Testis (tissue), 3 donors: ENCODE measurements around the gene VMP1. TPM values are rescaled to one million over a fixed set of nuclear protein-coding genes. Genes with fewer than 3 reads are reported as not detected.
"Not testable (repeated sequence)": the region's sequence is repeated elsewhere in the genome, so short reads cannot be mapped to it uniquely, and the experiment has no call there.

Source experiments
- DNase-seq: peaks from one replicate; pipeline ENCODE4 v3.0.0-alpha.2; 2019
- H3K27ac ChIP-seq, 2 donors: fragments of 200-600 bp; sonication (generic); one replicate each; pipeline ENCODE4 v1.5.1; 2019
- H3K27me3 ChIP-seq: fragments of 200-600 bp; sonication (generic); one replicate; pipeline ENCODE4 v1.5.1; 2019
- H3K36me3 ChIP-seq: fragments of 200-600 bp; sonication (generic); one replicate; pipeline ENCODE4 v1.5.1; 2017; ENCODE audit warnings: low read depth; ENCODE audit errors: missing control alignments
- H3K4me1 ChIP-seq: fragments of 200-600 bp; sonication (generic); one replicate; pipeline ENCODE4 v1.5.1; 2019
- H3K4me3 ChIP-seq, 2 donors: fragments of 200-600 bp; sonication (generic); one replicate each; pipeline ENCODE4 v1.5.1; 2017 to 2019
- H3K9me3 ChIP-seq: fragments of 200-600 bp; sonication (generic); one replicate; pipeline ENCODE4 v1.5.1; 2017
- POLR2A ChIP-seq: fragments of 450-650 bp; IDR thresholded peaks from one replicate; pipeline ENCODE4 v1.6.1; 2017; ENCODE audit warnings: antibody characterized with exemption, mild to moderate bottlenecking, moderate library complexity
- WGBS, 2 donors: methylation state at CpG; one replicate each; pipeline ENCODE4 v1.1.5; 2018; 5-methylcytosine and 5-hydroxymethylcytosine counted together
- intact Hi-C: fragments of 100-400 bp; cut with DNase I; formaldehyde crosslinking; loops from one replicate; pipeline ENCODE4 v1.15.1; 2023; ENCODE audit warnings: low total_unique reads
- polyA plus RNA-seq: library from polyadenylated mRNA; stranded (reverse); fragments of 350-450 nt; fragmentation: Illumina TruSeq; extraction: RNeasy Lipid Tissue Mini Kit (QIAGEN cat#74804); gene quantifications from one replicate; pipeline ENCODE4 v1.2.3, GENCODE V29; 2014; ENCODE audit warnings: low read depth, low replicate concordance; ENCODE audit not compliant: insufficient read depth
- total RNA-seq, 2 donors: library from RNA; depleted of rRNA; stranded (reverse); fragments of >200 nt; gene quantifications; one replicate each; pipeline ENCODE4 v1.2.3, GENCODE V29; 2016
- TF ChIP-seq, protein P1 (sequence below), 3 experiments: fragments of 450-650 bp in 2 of 3; fragments of 200-600 bp in 1 of 3; sonication (generic) in 1 of 3; IDR thresholded peaks; one replicate each; pipeline ENCODE4 v1.5.1; 2016 to 2019; ENCODE audit warnings: antibody characterized with exemption in 3 of 3, mild to moderate bottlenecking in 2 of 3, moderate library complexity in 1 of 3

VMP1 gene
- total and polyA plus RNA-seq, 3 donors from 2014 or later, result 63.1 to 144 (median 108) TPM

DNA sequence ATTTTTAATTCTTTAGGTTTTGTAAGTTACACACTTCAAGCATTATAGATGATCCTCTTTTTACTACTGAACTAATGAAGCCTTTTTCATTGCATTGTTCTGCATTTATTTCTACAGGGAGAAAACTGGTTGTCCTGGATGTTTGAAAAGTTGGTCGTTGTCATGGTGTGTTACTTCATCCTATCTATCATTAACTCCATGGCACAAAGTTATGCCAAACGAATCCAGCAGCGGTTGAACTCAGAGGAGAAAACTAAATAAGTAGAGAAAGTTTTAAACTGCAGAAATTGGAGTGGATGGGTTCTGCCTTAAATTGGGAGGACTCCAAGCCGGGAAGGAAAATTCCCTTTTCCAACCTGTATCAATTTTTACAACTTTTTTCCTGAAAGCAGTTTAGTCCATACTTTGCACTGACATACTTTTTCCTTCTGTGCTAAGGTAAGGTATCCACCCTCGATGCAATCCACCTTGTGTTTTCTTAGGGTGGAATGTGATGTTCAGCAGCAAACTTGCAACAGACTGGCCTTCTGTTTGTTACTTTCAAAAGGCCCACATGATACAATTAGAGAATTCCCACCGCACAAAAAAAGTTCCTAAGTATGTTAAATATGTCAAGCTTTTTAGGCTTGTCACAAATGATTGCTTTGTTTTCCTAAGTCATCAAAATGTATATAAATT lies 132.3 kb downstream of the VMP1 start:
- Histone ChIP-seq H3K9me3 (no peaks in the 10 kb centered on the region), H3K27me3 (no peaks in the 10 kb centered on the region), H3K27ac (peak overlapping the region; percentile 93 to 96), H3K4me1 (peaks cover 9% of the 10 kb centered on the region), H3K4me3 (peak overlapping the region in 1 of 2 donors; percentile 60), H3K36me3 (no peaks in the 10 kb centered on the region)
- peak; percentile 41 for DNase-seq
- TF ChIP-seq, protein P1, sequence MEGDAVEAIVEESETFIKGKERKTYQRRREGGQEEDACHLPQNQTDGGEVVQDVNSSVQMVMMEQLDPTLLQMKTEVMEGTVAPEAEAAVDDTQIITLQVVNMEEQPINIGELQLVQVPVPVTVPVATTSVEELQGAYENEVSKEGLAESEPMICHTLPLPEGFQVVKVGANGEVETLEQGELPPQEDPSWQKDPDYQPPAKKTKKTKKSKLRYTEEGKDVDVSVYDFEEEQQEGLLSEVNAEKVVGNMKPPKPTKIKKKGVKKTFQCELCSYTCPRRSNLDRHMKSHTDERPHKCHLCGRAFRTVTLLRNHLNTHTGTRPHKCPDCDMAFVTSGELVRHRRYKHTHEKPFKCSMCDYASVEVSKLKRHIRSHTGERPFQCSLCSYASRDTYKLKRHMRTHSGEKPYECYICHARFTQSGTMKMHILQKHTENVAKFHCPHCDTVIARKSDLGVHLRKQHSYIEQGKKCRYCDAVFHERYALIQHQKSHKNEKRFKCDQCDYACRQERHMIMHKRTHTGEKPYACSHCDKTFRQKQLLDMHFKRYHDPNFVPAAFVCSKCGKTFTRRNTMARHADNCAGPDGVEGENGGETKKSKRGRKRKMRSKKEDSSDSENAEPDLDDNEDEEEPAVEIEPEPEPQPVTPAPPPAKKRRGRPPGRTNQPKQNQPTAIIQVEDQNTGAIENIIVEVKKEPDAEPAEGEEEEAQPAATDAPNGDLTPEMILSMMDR (IDR thresholded peaks at IDR 0.05), result no peak
- TF ChIP-seq POLR2A, result no peak
- WGBS, 2 donors, result 40 to 45% methylated on average over 6 of the region's 6 CpGs
- intact Hi-C loops, result no loop called here

DNA sequence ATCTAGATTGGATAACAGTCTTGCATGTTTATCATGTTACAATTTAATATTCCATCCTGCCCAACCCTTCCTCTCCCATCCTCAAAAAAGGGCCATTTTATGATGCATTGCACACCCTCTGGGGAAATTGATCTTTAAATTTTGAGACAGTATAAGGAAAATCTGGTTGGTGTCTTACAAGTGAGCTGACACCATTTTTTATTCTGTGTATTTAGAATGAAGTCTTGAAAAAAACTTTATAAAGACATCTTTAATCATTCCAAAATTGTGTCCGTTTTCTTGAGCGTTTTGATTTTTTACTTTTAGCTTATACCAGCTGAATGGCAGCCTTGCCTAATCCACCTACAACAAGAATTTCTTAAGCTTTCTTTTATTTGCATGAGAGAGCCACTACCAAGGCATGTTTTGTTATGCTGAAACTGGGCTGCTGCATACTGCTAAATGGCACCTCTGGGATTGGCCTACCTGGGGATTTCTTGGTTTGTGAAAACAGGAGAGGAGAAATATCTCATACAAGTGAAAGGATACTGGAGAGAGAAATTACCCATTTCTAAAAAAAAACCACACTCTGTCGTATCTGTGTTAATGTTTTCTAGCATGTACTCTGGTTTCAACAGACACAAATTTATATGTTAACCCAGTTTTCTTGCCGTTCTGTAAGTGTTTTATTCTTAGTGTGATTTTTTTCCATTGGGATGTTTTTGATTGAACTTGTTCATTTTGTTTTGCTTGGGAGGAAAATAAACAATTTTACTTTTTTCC lies 133.1 kb downstream of the VMP1 start:
- no peak for DNase-seq
- intact Hi-C loops, result no loop called here
- WGBS, 2 donors, result 49 to 56% methylated on average over 4 of the region's 4 CpGs
- peak overlapping the region in 1 of 2 donors; percentile 60 for H3K4me3 ChIP-seq
- H3K9me3 ChIP-seq, result no peaks in the 10 kb centered on the region
- no peaks in the 10 kb centered on the region for H3K27me3 ChIP-seq
- TF ChIP-seq POLR2A, result no peak
- TF ChIP-seq, protein P1 (IDR thresholded peaks at IDR 0.05), result no peak
- no peaks in the 10 kb centered on the region for H3K36me3 ChIP-seq
- peaks cover 11% of the 10 kb centered on the region for H3K4me1 ChIP-seq
- peak overlapping the region; percentile 93 to 96 for H3K27ac ChIP-seq

DNA sequence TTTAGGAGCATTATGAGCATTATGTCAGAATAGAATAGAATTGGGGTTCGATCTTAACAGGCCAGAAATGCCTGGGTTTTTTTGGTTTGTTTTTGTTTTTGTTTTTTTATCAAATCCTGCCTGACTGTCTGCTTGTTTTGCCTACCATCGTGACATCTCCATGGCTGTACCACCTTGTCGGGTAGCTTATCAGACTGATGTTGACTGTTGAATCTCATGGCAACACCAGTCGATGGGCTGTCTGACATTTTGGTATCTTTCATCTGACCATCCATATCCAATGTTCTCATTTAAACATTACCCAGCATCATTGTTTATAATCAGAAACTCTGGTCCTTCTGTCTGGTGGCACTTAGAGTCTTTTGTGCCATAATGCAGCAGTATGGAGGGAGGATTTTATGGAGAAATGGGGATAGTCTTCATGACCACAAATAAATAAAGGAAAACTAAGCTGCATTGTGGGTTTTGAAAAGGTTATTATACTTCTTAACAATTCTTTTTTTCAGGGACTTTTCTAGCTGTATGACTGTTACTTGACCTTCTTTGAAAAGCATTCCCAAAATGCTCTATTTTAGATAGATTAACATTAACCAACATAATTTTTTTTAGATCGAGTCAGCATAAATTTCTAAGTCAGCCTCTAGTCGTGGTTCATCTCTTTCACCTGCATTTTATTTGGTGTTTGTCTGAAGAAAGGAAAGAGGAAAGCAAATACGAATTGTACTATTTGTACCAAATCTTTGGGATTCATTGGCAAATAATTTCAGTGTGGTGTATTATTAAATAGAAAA lies 133.8 kb downstream of the VMP1 start:
- H3K36me3 ChIP-seq, H3K27me3 ChIP-seq, H3K9me3 ChIP-seq, intact Hi-C loops, DNase-seq: not testable (repeated sequence)
- Histone ChIP-seq H3K4me1 (peaks cover 18% of the 10 kb centered on the region), H3K4me3 (peak overlapping the region in 1 of 2 donors; percentile 60), H3K27ac (peak overlapping the region; percentile 43 to 96)
- 63 to 66% methylated on average over 7 of the region's 7 CpGs for WGBS, 2 donors

DNA sequence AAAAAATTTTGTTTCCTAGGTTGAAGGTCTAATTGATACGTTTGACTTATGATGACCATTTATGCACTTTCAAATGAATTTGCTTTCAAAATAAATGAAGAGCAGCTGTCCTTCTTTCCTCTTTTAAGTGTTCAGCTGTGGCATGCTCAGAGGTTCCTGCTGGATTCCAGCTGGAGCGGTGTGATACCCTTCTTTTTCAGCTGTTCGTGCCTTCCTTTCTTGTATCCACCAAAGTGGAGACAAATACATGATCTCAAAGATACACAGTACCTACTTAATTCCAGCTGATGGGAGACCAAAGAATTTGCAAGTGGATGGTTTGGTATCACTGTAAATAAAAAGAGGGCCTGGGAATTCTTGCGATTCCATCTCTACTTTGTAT lies 134.4 kb downstream of the VMP1 start:
- DNase-seq, intact Hi-C loops, H3K4me3 ChIP-seq, H3K36me3 ChIP-seq, H3K27me3 ChIP-seq, H3K9me3 ChIP-seq: not testable (repeated sequence)
- WGBS, 2 donors, result 78 to 85% methylated on average over 4 of the region's 4 CpGs
- peak overlapping the region in 1 of 2 donors; percentile 43 for H3K27ac ChIP-seq
- H3K4me1 ChIP-seq, result peaks cover 19% of the 10 kb centered on the region

DNA sequence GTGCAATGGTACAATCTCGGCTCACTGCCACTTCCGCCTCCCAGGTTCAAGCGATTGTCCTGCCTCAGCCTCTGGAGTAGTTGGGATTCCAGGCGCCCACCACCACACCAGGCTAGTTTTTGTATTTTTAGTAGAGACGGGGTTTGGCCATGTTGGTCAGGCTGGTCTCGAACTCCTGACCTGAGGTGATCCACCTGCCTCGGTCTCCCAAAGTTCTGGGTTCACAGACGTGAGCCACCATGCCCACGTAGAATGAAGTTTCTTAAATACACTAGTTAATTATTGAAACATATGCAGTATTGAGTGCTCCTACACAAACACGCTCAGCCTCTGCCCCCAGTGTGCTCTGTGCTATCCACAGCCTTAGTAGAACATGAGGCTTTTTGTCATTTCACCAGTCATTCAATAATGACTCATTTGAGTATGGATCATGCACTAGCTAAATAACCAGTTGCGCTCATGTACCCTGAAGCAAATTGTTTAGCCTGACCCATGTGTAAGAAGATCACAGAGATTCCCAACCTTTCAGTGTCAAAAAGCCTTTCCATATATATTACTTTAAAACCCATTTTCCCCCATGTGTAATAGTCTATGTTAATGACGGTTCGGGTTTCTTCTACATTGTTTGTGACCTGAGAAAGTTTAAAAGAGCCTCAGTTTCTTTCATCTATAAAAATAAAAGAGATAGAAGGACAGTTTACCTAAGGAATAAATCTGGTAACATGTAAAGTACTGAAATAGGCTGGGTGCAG lies 135.6 kb downstream of the VMP1 start:
- 92 to 94% methylated on average over 13 of the region's 13 CpGs for WGBS, 2 donors
- no peaks in the 10 kb centered on the region for H3K9me3 ChIP-seq
- intact Hi-C loops, result no loop called here
- H3K36me3 ChIP-seq, result no peaks in the 10 kb centered on the region
- H3K4me1 ChIP-seq, result peaks cover 22% of the 10 kb centered on the region
- peak overlapping the region; percentile 8 to 19 for H3K27ac ChIP-seq
- no peak overlapping the region for H3K4me3 ChIP-seq
- no peak for DNase-seq
- no peaks in the 10 kb centered on the region for H3K27me3 ChIP-seq
- TF ChIP-seq, protein P1 (IDR thresholded peaks at IDR 0.05), result no peak
- no peak for TF ChIP-seq POLR2A
